AG09319 (cell line): ENCODE measurements around the gene IRAK1BP1.

Experiments used
- DNase-seq: peaks from one replicate; pipeline ENCODE4 v3.0.0-alpha.2; 2010; ENCODE audit warnings: low read depth; ENCODE audit errors: extremely low read depth
- CTCF ChIP-seq: IDR thresholded peaks from 2 replicates; pipeline ENCODE4 v1.5.1; 2011; ENCODE audit warnings: low read depth, mild to moderate bottlenecking, inconsistent platforms, low read length, moderate library complexity

Gene IRAK1BP1

GRCh38 chr6:78867370-78868040 is at the start of gene IRAK1BP1:
TSS of gene IRAK1BP1 (plus strand) at chr6:78867551. CDS start at chr6:78867577, 26 bp downstream.
- DNase-seq = peak; percentile 42
- TF ChIP-seq CTCF = no peak; the same call in none of the 2 replicates

- DNase-seq = no peak
- TF ChIP-seq CTCF = no peak
Measured at GRCh38 chr6:78824045-78824444, 43.3 kb upstream of the IRAK1BP1 start.

- no peak for TF ChIP-seq CTCF
- DNase-seq = no peak
Measured at GRCh38 chr6:78829407-78829806, 37.9 kb upstream of the IRAK1BP1 start.

GRCh38 chr6:78830805-78831204 is 36.5 kb upstream of the IRAK1BP1 start:
- TF ChIP-seq CTCF = no peak
- DNase-seq = no peak

- TF ChIP-seq CTCF = no peak
- DNase-seq = no peak
Measured at GRCh38 chr6:78831492-78831891, 35.9 kb upstream of the IRAK1BP1 start.

- no peak for TF ChIP-seq CTCF
- DNase-seq = no peak
Measured at GRCh38 chr6:78832091-78832808, 35.1 kb upstream of the IRAK1BP1 start.

GRCh38 chr6:78835817-78836216 is 31.5 kb upstream of the IRAK1BP1 start:
- DNase-seq = no peak
- peak; percentile 9; the same call in 1 of the 2 replicates for TF ChIP-seq CTCF
